DMS53 (cell line): ENCODE results near the gene TSHZ1.
A peak's percentile ranks its signal among the peaks of the same experiment; 100 is the strongest.

Experiments
- DNase-seq: peaks from one replicate; lab custom pipeline; 2025; lab: John Stamatoyannopoulos, UW

TSHZ1 gene

GRCh38 chr18:75220551-75221355 lies 10.2 kb downstream of the TSHZ1 start:
- no peak for DNase-seq

- DNase-seq = no peak
Measured at GRCh38 chr18:75221397-75221796, 10.8 kb downstream of the TSHZ1 start.

GRCh38 chr18:75221897-75222296 lies 11.3 kb downstream of the TSHZ1 start:
- no peak for DNase-seq

GRCh38 chr18:75222407-75222806 lies 11.8 kb downstream of the TSHZ1 start:
- no peak for DNase-seq

- no peak for DNase-seq
Measured at GRCh38 chr18:75223687-75224347, 13.2 kb downstream of the TSHZ1 start.

- no peak for DNase-seq
Measured at GRCh38 chr18:75226286-75226955, 15.8 kb downstream of the TSHZ1 start.

DNA sequence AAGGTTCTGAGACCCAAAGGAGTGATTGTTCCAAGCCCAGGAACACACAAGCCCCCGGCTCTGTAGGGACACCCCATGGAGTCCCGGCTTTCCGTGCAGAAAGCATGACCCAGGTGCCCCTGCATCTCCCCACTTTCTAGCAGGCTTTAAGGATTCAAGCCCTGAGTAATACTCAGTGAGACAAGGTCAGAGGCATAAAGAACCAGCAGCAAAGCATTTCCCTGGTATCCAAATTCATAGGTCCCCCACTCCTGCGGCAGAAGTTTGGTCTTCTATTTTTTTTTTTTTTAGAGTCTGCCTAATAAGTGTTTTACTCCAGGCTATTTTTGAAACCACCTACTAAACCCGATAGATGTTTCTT lies 16.3 kb downstream of the TSHZ1 start:
- no peak for DNase-seq

GRCh38 chr18:75227535-75228296 lies 17.1 kb downstream of the TSHZ1 start:
- DNase-seq = no peak

DNA sequence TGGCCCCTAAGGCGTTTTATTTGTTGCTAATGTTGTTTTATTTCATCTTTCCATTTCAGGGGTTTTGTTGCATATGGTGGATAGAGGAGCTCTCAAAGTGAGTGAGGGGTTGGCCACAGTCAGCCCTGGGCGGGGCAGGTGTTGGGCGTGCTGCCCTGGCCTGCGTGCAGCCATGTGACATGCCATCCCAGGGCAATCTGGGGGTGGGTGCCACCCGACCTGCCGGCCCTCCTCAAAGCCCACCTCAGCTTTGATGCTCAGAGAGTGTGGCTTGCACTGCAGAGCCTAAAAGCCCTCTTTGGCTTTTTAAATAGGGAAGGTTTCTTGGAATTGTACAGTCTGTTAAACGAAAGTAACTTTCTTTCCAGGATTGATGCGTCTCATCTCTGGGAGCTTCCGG lies 18.4 kb downstream of the TSHZ1 start:
- DNase-seq = no peak

- no peak for DNase-seq
Measured at GRCh38 chr18:75229437-75229836, 18.8 kb downstream of the TSHZ1 start.

- no peak for DNase-seq
Measured at GRCh38 chr18:75230163-75231052, 19.8 kb downstream of the TSHZ1 start.

DNA sequence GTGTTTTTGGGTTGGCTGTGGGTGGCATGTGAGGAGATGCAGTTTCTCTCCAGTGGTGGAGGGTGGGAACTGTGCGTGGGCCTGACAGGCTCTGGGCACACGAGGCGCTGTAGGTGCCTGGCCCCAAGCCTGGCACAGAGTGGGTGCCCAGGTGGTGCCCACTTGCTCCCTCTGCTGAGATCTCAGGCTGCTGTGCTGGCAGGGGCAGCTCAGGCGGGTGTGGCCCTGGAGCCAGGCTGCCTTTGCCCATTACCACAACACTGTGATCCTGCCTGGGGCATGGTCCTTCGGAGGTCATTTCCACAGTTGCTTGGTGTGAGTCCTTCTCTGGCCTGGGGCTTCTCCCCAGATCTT lies 20.4 kb downstream of the TSHZ1 start:
- DNase-seq = no peak

DNA sequence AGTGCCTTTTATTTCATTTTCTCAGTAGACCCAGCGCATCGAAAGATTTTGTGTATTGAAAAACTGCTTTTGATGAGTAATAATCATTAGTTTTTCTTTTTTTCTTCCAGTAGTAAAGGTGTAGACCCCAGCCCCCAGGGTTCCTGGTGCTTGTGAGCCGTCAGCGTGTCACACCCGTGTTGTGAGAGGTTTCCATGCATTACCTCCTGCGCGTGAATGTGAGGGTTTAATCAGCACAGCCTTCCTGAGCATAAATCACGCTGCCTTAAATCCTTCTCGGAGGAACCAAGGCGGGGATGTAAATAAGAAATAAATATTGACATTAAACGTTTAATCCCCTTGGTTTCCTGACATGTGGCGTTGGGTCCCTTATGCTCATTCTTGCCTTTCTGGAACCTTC lies 24.3 kb downstream of the TSHZ1 start:
- no peak for DNase-seq

- no peak for DNase-seq
Measured at GRCh38 chr18:75235896-75236295, 25.3 kb downstream of the TSHZ1 start.

- no peak for DNase-seq
Measured at GRCh38 chr18:75238100-75238499, 27.5 kb downstream of the TSHZ1 start.

DNA sequence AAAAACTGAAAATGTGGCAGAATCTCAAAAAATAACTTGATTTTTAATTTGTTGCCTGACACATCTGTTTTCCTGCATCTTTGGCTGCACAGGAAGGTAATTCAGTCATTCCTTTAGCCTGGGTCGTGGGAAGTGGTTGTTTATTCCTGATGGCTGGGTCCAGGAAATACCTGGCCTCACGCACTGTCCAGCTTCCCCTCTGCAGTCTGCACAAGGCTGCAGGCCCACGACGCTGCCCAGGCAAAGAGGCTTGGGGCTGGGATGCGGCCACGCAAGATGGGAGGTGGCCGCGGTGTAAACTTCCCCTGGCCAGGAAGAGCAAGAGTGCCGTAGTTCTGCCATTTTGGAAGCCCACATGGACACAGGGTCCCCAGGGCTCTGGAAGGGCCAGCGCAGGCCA lies 28.2 kb downstream of the TSHZ1 start:
- DNase-seq = no peak

GRCh38 chr18:75240433-75240832 lies 29.8 kb downstream of the TSHZ1 start:
- DNase-seq = peak; percentile 17

- no peak for DNase-seq
Measured at GRCh38 chr18:75241705-75242104, 31.1 kb downstream of the TSHZ1 start.

GRCh38 chr18:75244351-75245313 lies 34.0 kb downstream of the TSHZ1 start:
- peak; percentile 54 for DNase-seq
